ENCODE data around the gene ITGA6.

ITGA6 gene

DNA sequence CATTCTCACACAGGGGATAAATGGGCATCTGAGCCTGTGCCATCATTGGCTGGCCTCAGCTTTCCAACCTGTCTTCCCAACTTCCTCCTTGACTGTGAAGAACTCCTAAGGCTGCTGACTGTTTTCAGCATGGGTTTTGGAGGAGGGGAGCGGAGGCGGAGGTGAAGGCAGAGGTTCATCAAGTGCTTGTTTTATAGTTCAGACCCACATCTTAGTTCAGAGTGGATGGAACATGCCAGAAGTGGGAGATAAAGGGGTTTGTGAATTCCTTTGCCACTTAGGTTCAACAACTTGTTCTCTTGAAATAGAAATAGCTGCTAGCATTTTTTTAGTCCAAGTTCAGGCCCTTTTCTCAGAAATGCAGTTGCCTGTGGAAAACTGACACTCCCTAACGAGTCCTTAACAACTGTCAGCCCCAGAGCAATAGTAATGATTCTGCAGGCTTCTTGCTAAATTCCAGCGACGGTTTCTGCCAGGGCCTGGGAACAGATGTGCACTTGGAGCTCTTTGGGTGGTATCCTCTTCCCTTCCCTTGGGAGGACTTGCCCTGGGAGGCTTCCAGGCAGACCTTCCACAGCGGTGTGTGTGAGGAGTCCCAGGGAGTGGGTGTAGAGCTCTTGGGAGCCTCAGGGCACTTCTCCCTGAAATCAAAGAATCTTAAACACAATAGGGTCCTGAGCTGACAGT lies 30.1 kb upstream of the ITGA6 start:
- Histone ChIP-seq H3K4me1 (ENCODE audit: control insufficient read depth in 2 of 2, insufficient read depth in 1 of 2, low read depth in 1 of 2, low read length in 2 of 2) (no peaks in the 10 kb centered on the region), H3K4me2 (ENCODE audit: insufficient read depth, low read length, poor library complexity, severe bottlenecking) (no peak overlapping the region), H2BK12ac (ENCODE audit: low read length) (no peak overlapping the region), H3K9me3 (replicated peaks in 1 of 2; ENCODE audit: control insufficient read depth in 2 of 2, insufficient read depth in 1 of 2, low read depth in 1 of 2, low read length in 2 of 2) (no peaks in the 10 kb centered on the region), H3K18ac (ENCODE audit: low read length) (no peak overlapping the region), H3K36me3 (replicated peaks in 1 of 2; ENCODE audit: control insufficient read depth in 2 of 2, insufficient read depth in 2 of 2, low read length in 2 of 2) (no peaks in the 10 kb centered on the region), H2AK5ac (ENCODE audit: low read depth, low read length) (no peak overlapping the region), H2AFZ (ENCODE audit: low read length) (no peak overlapping the region), H3K14ac (ENCODE audit: low read length) (no peak overlapping the region), H2BK5ac (ENCODE audit: low read length) (no peak overlapping the region), H3K4me3 (ENCODE audit: low read length in 2 of 2) (no peak overlapping the region), H2BK15ac (ENCODE audit: low read length) (no peak overlapping the region), H3K9ac (ENCODE audit: low read depth, low read length, poor library complexity) (no peak overlapping the region), H3K79me1 (ENCODE audit: low read depth, low read length) (no peaks in the 10 kb centered on the region), H3K27ac (replicated peaks; ENCODE audit: low read length) (no peak overlapping the region), H4K91ac (ENCODE audit: low read depth, low read length, poor library complexity) (no peak overlapping the region), H3K4ac (ENCODE audit: low read length) (no peak overlapping the region), H2BK120ac (ENCODE audit: low read depth, low read length) (no peak overlapping the region), H3K27me3 (ENCODE audit: control insufficient read depth in 3 of 3, insufficient read depth in 3 of 3, low read depth in 1 of 3, low read length in 3 of 3) (peaks cover 0 to 43% (median 0%) of the 10 kb centered on the region in 3 experiments), H4K8ac (ENCODE audit: low read depth, low read length) (no peak overlapping the region), H3K23ac (ENCODE audit: low read depth, low read length, poor library complexity) (no peak overlapping the region)
- DNase-seq (ENCODE audit: low spot score): no peak
- no CpG with 5 or more reads among the region's 6 CpGs for WGBS, 2 donors (ENCODE audit: extremely low coverage in 2 of 2, insufficient read length in 2 of 2, insufficient replicate concordance in 1 of 2)

- Histone ChIP-seq H2BK12ac (ENCODE audit: low read length) (no peak overlapping the region), H3K9ac (ENCODE audit: low read depth, low read length, poor library complexity) (no peak overlapping the region), H2BK5ac (ENCODE audit: low read length) (no peak overlapping the region), H2AK5ac (ENCODE audit: low read depth, low read length) (no peak overlapping the region), H3K23ac (ENCODE audit: low read depth, low read length, poor library complexity) (no peak overlapping the region), H3K14ac (ENCODE audit: low read length) (no peak overlapping the region), H4K8ac (ENCODE audit: low read depth, low read length) (no peak overlapping the region), H2AFZ (ENCODE audit: low read length) (no peak overlapping the region), H3K27ac (replicated peaks; ENCODE audit: low read length) (no peak overlapping the region), H4K91ac (ENCODE audit: low read depth, low read length, poor library complexity) (no peak overlapping the region), H3K4ac (ENCODE audit: low read length) (no peak overlapping the region), H2BK15ac (ENCODE audit: low read length) (no peak overlapping the region), H3K18ac (ENCODE audit: low read length) (no peak overlapping the region), H3K4me3 (ENCODE audit: low read length in 2 of 2) (no peak overlapping the region), H3K27me3 (ENCODE audit: control insufficient read depth in 3 of 3, insufficient read depth in 3 of 3, low read depth in 1 of 3, low read length in 3 of 3) (peaks cover 0 to 43% (median 0%) of the 10 kb centered on the region in 3 experiments), H2BK120ac (ENCODE audit: low read depth, low read length) (no peak overlapping the region), H3K79me1 (ENCODE audit: low read depth, low read length) (no peaks in the 10 kb centered on the region), H3K9me3 (replicated peaks in 1 of 2; ENCODE audit: control insufficient read depth in 2 of 2, insufficient read depth in 1 of 2, low read depth in 1 of 2, low read length in 2 of 2) (no peaks in the 10 kb centered on the region), H3K4me1 (ENCODE audit: control insufficient read depth in 2 of 2, insufficient read depth in 1 of 2, low read depth in 1 of 2, low read length in 2 of 2) (no peaks in the 10 kb centered on the region), H3K36me3 (replicated peaks in 1 of 2; ENCODE audit: control insufficient read depth in 2 of 2, insufficient read depth in 2 of 2, low read length in 2 of 2) (no peaks in the 10 kb centered on the region), H3K4me2 (ENCODE audit: insufficient read depth, low read length, poor library complexity, severe bottlenecking) (no peak overlapping the region)
- no peak for DNase-seq (ENCODE audit: low spot score)
- no CpG with 5 or more reads among the region's 2 CpGs for WGBS, 2 donors (ENCODE audit: extremely low coverage in 2 of 2, insufficient read length in 2 of 2, insufficient replicate concordance in 1 of 2)
Observed at GRCh38 chr2:172398440-172398839, 28.9 kb upstream of the ITGA6 start.

DNA sequence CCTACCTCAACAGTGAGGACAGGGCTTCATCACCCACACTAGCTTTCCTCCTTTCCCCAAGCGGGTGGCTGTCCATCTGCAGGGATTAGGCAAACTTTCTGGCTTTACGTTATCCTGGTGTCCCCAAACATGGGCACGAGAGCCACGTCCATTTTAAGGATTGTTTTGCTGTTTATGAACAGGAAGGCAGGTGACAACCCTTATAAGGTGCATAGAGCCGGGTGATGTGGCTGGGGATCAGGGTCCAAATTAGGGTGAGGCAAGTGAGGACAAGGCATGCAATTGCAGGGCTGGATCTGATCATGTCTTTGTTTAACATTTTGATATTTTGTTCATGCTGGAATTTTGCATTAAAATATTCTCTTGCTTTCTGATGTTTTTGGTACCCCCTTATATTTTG lies 27.6 kb upstream of the ITGA6 start:
- no peak overlapping the region for H2AK5ac ChIP-seq (ENCODE audit: low read depth, low read length)
- no peak overlapping the region for H3K9ac ChIP-seq (ENCODE audit: low read depth, low read length, poor library complexity)
- H4K8ac ChIP-seq (ENCODE audit: low read depth, low read length): no peak overlapping the region
- no peaks in the 10 kb centered on the region for H3K36me3 ChIP-seq (replicated peaks in 1 of 2; ENCODE audit: control insufficient read depth in 2 of 2, insufficient read depth in 2 of 2, low read length in 2 of 2)
- no peak overlapping the region for H3K23ac ChIP-seq (ENCODE audit: low read depth, low read length, poor library complexity)
- no peak overlapping the region for H2BK120ac ChIP-seq (ENCODE audit: low read depth, low read length)
- no peak overlapping the region for H3K4ac ChIP-seq (ENCODE audit: low read length)
- H2AFZ ChIP-seq (ENCODE audit: low read length): no peak overlapping the region
- no peak overlapping the region for H2BK5ac ChIP-seq (ENCODE audit: low read length)
- DNase-seq (ENCODE audit: low spot score): no peak
- H3K14ac ChIP-seq (ENCODE audit: low read length): no peak overlapping the region
- H3K9me3 ChIP-seq (replicated peaks in 1 of 2; ENCODE audit: control insufficient read depth in 2 of 2, insufficient read depth in 1 of 2, low read depth in 1 of 2, low read length in 2 of 2): no peaks in the 10 kb centered on the region
- H2BK12ac ChIP-seq (ENCODE audit: low read length): no peak overlapping the region
- no peak overlapping the region for H4K91ac ChIP-seq (ENCODE audit: low read depth, low read length, poor library complexity)
- no peak overlapping the region for H3K4me3 ChIP-seq (ENCODE audit: low read length in 2 of 2)
- no peak overlapping the region for H3K27ac ChIP-seq (replicated peaks; ENCODE audit: low read length)
- no peak overlapping the region for H2BK15ac ChIP-seq (ENCODE audit: low read length)
- H3K79me1 ChIP-seq (ENCODE audit: low read depth, low read length): no peaks in the 10 kb centered on the region
- no CpG with 5 or more reads among the region's 5 CpGs for WGBS, 2 donors (ENCODE audit: extremely low coverage in 2 of 2, insufficient read length in 2 of 2, insufficient replicate concordance in 1 of 2)
- H3K18ac ChIP-seq (ENCODE audit: low read length): no peak overlapping the region
- peaks cover 0 to 43% (median 0%) of the 10 kb centered on the region in 3 experiments for H3K27me3 ChIP-seq (ENCODE audit: control insufficient read depth in 3 of 3, insufficient read depth in 3 of 3, low read depth in 1 of 3, low read length in 3 of 3)
- peaks cover 0 to 2% of the 10 kb centered on the region in 2 donors for H3K4me1 ChIP-seq (ENCODE audit: control insufficient read depth in 2 of 2, insufficient read depth in 1 of 2, low read depth in 1 of 2, low read length in 2 of 2)
- H3K4me2 ChIP-seq (ENCODE audit: insufficient read depth, low read length, poor library complexity, severe bottlenecking): no peak overlapping the region

GRCh38 chr2:172402198-172402597 lies 25.2 kb upstream of the ITGA6 start:
- Histone ChIP-seq H3K27ac (replicated peaks; ENCODE audit: low read length) (no peak overlapping the region), H3K4me1 (ENCODE audit: control insufficient read depth in 2 of 2, insufficient read depth in 1 of 2, low read depth in 1 of 2, low read length in 2 of 2) (peaks cover 2% of the 10 kb centered on the region in 2 donors), H3K4ac (ENCODE audit: low read length) (no peak overlapping the region), H3K27me3 (ENCODE audit: control insufficient read depth in 3 of 3, insufficient read depth in 3 of 3, low read depth in 1 of 3, low read length in 3 of 3) (peaks cover 0 to 22% (median 0%) of the 10 kb centered on the region in 3 experiments), H4K91ac (ENCODE audit: low read depth, low read length, poor library complexity) (no peak overlapping the region), H2BK15ac (ENCODE audit: low read length) (no peak overlapping the region), H3K9me3 (replicated peaks in 1 of 2; ENCODE audit: control insufficient read depth in 2 of 2, insufficient read depth in 1 of 2, low read depth in 1 of 2, low read length in 2 of 2) (no peaks in the 10 kb centered on the region), H3K14ac (ENCODE audit: low read length) (no peak overlapping the region), H2AFZ (ENCODE audit: low read length) (no peak overlapping the region), H2AK5ac (ENCODE audit: low read depth, low read length) (no peak overlapping the region), H3K18ac (ENCODE audit: low read length) (no peak overlapping the region), H2BK5ac (ENCODE audit: low read length) (no peak overlapping the region), H3K9ac (ENCODE audit: low read depth, low read length, poor library complexity) (no peak overlapping the region), H3K4me2 (ENCODE audit: insufficient read depth, low read length, poor library complexity, severe bottlenecking) (no peak overlapping the region), H2BK120ac (ENCODE audit: low read depth, low read length) (no peak overlapping the region), H3K4me3 (ENCODE audit: low read length in 2 of 2) (no peak overlapping the region), H4K8ac (ENCODE audit: low read depth, low read length) (no peak overlapping the region), H3K23ac (ENCODE audit: low read depth, low read length, poor library complexity) (no peak overlapping the region), H2BK12ac (ENCODE audit: low read length) (no peak overlapping the region), H3K36me3 (replicated peaks in 1 of 2; ENCODE audit: control insufficient read depth in 2 of 2, insufficient read depth in 2 of 2, low read length in 2 of 2) (no peaks in the 10 kb centered on the region), H3K79me1 (ENCODE audit: low read depth, low read length) (no peaks in the 10 kb centered on the region)
- no peak for DNase-seq (ENCODE audit: low spot score)
- WGBS, 2 donors (ENCODE audit: extremely low coverage in 2 of 2, insufficient read length in 2 of 2, insufficient replicate concordance in 1 of 2): no CpG with 5 or more reads among the region's 1 CpG

Measured in neuronal stem cell (in vitro differentiated cells).